HG02763 (cell line): Measurements from ENCODE around the gene FGF10.

ENCODE experiments used
- ATAC-seq: cut with Tn5 transposase; IDR thresholded peaks from one replicate; pipeline ENCODE4 v1.9.1; 2021; ENCODE audit warnings: mild to moderate bottlenecking, moderate library complexity; ENCODE audit not compliant: unreplicated experiment

Gene FGF10

GRCh38 chr5:44389090-44389822, at the start of gene FGF10:
Gene FGF10 (minus strand): TSS chr5:44389420. CDS start chr5:44388682, 738 bp downstream.
- no peak for ATAC-seq

- ATAC-seq: no peak
These were observed 37.7 kb upstream of the FGF10 start for GRCh38 chr5:44426944-44427343.

DNA sequence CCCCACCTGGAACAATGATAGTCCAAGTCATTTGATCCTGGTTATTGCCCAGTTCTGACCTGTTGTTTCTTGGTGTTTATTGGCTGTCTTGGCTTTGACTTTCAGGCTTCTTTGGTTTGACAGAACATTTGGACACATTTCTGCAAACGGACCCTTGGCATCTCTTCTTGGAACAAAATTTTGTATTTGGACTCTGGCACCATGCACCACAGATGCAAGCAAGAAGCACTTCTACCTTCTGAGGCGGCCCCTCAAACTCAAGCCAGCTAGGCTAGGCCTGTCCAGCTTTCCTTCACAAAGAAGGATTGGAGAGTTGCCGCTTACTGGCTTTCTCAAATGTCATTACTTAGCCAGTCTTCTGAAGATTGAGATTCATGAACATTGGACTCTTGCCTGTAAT, 23.1 kb upstream of the FGF10 start:
- no peak for ATAC-seq

- no peak for ATAC-seq
These were observed 12.9 kb upstream of the FGF10 start for GRCh38 chr5:44402084-44402483.

DNA sequence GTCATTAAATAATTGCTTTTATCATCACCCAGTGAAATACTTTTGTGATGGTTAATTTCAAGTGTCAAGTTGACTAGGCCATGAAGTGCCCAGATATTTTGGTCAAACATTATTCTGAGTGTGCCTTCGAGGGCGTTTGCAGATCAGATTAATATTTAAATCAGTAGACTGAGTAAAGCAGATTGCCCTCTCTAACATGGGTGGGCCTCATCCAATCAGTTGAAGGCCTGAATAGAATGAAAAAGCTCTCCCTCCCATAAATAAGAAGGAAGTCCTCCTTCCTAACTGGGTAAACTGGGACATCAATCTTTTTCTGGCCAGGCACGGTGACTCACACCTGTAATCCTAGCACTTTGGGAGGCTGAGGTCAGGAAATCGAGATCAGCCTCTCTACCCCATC, 12.4 kb upstream of the FGF10 start:
- no peak for ATAC-seq

- ATAC-seq: no peak
These were observed 9.2 kb upstream of the FGF10 start for GRCh38 chr5:44398382-44398781.

DNA sequence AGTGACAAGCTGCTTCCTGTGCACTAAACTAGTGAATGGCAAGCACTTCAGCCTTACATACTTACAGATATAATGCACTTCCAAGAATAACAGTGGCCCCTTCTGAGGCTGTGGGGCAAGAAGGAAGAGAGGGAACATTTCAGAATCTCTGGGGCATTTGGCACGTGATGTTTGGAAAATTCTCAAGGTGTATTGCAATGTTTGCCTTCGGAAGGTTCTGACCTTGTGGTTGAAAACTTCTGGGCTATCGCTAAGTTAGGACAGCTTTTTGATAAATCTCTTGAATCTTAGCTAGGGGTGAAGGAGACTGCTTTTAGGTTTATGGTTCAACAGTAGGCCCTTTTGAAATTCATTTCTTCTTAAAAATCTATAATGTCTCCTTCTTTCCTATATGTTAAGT, 7.1 kb upstream of the FGF10 start:
- no peak for ATAC-seq

DNA sequence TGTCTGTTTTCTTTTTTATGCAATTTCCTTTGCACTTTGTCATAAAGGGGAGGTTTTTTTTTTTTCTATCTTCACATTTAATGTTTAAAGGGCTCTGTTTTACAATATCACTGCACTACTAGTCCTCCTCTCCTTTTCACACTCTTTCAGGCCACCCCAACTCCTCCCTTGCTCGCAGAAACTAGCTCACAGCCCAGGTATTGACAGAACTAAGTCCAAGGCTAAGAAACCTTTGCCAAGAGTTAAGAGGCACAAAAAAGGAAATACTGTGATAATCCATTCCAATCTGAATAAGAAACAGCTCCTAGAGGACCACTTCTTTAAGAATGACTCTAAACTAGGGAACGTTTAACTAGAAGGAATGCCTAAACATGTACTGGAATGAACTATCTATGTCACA, 1.1 kb upstream of the FGF10 start:
- no peak for ATAC-seq

GRCh38 chr5:44389823-44390143, 563 bp upstream of the FGF10 start:
- no peak for ATAC-seq

DNA sequence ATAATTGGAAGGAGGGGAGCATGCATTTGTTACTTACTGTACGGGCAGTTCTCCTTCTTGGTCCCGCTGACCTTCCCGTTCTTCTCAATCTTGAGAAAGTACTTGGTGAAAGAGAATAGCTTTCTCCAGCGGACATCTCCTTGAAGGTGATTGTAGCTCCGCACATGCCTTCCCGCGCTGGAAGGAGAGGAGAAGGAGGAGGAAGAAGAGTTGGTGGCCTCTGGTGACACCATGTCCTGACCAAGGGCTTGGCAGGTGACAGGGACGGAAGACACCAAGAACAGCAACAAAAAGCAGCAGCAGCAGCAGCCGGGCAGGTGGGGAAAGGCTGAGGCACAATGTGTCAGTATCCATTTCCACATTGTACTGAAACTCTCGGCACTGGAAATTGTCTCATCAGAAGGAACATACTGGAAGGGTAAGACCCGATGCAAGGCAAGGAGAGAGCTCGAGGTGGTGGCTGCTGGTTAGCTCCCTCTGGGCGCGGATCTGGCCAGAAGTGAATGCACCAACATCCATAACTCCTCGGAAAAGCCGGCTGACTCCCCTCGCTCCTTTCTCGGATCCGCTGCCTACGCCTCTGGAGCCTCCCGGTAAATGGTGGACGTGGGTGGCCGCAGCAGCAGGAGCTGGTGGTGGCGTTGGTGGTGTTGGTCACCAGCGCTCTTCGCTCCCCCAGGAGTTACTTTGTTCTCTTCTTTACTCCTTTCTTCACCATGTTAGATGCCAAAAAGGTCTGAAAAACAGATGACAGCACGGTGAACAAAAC, 715 bp downstream of the FGF10 start:
- no peak for ATAC-seq

GRCh38 chr5:44387921-44388320, 1.3 kb downstream of the FGF10 start:
- no peak for ATAC-seq

DNA sequence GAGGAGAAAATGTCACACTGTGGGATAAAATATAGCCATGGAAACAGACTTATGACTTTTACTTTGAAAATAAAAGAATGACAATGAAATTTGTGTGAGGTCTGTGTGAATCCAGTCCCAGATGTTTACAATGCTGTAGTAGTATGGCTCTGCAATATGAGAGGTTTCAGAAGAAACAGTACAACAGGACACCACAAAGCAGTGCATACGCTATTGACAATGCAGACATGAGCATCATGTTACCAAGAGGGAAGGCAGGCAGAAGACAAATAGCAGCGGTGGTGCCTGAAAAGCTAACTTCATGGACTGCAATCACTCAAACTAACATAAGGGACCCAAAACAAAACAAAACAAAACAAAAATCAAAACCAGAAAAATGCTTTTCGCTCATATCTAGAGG, 1.8 kb downstream of the FGF10 start:
- no peak for ATAC-seq

- no peak for ATAC-seq
These were observed 3.8 kb downstream of the FGF10 start for GRCh38 chr5:44385291-44385900.

DNA sequence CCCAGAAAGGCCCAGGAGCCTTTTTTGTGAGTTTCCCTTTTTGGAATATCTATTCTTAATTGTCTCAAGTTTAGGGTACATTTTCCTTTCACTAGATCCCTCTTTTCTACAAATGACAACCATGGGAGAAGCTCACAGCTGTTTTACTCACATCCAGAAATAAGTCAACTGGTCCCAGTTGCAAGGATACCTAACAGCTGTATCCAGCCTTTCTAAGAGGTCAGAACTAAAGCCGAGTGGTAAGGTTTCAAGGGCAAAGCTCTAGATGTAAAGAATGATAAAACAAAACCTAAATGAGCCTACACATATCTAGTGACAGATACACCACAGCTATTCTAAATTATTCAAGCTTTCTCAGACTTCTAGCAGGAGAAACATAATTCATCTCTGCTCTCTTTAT, 4.4 kb downstream of the FGF10 start:
- no peak for ATAC-seq

- no peak for ATAC-seq
These were observed 6.3 kb downstream of the FGF10 start for GRCh38 chr5:44382894-44383293.

- ATAC-seq: no peak
These were observed 12.2 kb downstream of the FGF10 start for GRCh38 chr5:44377057-44377456.

GRCh38 chr5:44372028-44372427, 17.2 kb downstream of the FGF10 start:
- ATAC-seq: no peak

- ATAC-seq: no peak
These were observed 22.0 kb downstream of the FGF10 start for GRCh38 chr5:44367203-44367602.

DNA sequence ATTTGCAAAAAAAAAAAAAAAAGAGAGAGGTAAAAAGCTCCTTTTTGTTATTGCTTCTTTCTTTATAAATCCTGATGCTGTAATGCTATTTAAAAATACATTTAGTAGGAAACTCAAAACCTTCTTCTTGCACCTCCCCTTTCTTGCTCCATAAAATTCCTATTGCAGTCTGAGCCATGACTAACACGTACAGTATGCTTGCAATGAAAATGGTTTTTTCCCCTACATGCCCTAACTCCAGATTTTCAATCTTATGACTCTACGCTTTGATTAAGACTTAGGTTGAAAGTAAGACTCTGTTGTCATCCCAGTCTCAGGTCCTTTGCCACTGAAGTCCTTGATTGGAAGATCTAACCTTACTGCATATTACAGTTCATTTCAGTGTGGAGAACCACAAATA, 23.9 kb downstream of the FGF10 start:
- ATAC-seq: no peak

GRCh38 chr5:44364097-44364496, 25.1 kb downstream of the FGF10 start:
- ATAC-seq: no peak

- ATAC-seq: no peak
These were observed 27.7 kb downstream of the FGF10 start for GRCh38 chr5:44361342-44362001.

DNA sequence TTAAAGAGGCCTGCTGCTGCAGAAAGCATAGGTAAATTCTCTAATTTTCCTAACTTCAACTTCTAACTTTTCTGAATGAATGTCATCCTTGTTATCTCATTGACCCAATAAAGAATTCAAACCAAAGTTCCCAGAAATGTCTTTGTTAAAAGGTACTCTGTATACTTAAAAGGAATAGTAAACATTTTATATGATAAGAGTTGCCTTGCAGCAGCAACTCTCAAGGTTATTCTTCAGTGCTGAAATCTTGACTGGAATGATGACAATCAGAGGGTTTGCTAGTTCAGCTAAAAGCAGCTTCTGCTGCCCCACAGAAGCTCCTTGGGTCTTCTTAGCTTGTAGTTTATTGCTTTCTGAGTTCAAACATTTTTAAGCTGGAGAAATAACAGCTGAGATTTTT, 28.3 kb downstream of the FGF10 start:
- no peak for ATAC-seq
